Measurements from ENCODE around the gene ZSCAN2. TPM values are rescaled to one million over a fixed set of nuclear protein-coding genes. Genes with fewer than 3 reads are reported as not detected.

Gene ZSCAN2
- total RNA-seq, 1 donor = 5.2 TPM

GRCh38 chr15:84611631-84612030 lies 10.8 kb downstream of the ZSCAN2 start:
- TF ChIP-seq, protein P1, sequence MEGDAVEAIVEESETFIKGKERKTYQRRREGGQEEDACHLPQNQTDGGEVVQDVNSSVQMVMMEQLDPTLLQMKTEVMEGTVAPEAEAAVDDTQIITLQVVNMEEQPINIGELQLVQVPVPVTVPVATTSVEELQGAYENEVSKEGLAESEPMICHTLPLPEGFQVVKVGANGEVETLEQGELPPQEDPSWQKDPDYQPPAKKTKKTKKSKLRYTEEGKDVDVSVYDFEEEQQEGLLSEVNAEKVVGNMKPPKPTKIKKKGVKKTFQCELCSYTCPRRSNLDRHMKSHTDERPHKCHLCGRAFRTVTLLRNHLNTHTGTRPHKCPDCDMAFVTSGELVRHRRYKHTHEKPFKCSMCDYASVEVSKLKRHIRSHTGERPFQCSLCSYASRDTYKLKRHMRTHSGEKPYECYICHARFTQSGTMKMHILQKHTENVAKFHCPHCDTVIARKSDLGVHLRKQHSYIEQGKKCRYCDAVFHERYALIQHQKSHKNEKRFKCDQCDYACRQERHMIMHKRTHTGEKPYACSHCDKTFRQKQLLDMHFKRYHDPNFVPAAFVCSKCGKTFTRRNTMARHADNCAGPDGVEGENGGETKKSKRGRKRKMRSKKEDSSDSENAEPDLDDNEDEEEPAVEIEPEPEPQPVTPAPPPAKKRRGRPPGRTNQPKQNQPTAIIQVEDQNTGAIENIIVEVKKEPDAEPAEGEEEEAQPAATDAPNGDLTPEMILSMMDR (IDR thresholded peaks at IDR 0.05; ENCODE audit: insufficient read depth, low read length) = no peak
- DNase-seq (ENCODE audit: low read depth) = peak; percentile 40

GRCh38 chr15:84616235-84616634 lies 15.4 kb downstream of the ZSCAN2 start:
- DNase-seq (ENCODE audit: low read depth) = no peak
- TF ChIP-seq, protein P1 (IDR thresholded peaks at IDR 0.05; ENCODE audit: insufficient read depth, low read length) = no peak
- H3K4me3 ChIP-seq (ENCODE audit: low read depth, low read length) = no peak overlapping the region

More at GRCh38 chr15:84611631-84612030, 10.8 kb downstream of the ZSCAN2 start:
- H3K4me3 ChIP-seq (ENCODE audit: low read depth, low read length) = no peak overlapping the region

DNA sequence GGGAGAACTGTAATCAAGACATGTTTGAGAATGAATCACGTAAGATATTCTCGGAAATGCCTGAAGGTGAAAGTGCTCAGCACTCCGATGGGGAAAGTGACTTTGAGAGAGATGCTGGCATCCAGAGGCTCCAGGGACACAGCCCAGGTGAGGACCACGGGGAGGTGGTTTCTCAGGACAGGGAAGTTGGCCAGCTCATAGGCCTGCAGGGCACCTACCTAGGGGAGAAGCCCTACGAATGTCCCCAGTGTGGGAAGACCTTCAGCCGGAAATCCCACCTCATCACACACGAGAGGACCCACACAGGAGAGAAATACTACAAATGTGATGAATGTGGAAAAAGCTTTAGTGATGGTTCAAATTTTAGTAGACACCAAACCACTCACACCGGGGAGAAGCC lies 19.8 kb downstream of the ZSCAN2 start:
- DNase-seq (ENCODE audit: low read depth) = no peak
- TF ChIP-seq, protein P1 (IDR thresholded peaks at IDR 0.05; ENCODE audit: insufficient read depth, low read length) = no peak
- H3K4me3 ChIP-seq (ENCODE audit: low read depth, low read length) = no peak overlapping the region

- TF ChIP-seq, protein P1 (IDR thresholded peaks at IDR 0.05; ENCODE audit: insufficient read depth, low read length) = no peak
- no peak for DNase-seq (ENCODE audit: low read depth)
- H3K4me3 ChIP-seq (ENCODE audit: low read depth, low read length) = no peak overlapping the region
These were observed 20.7 kb downstream of the ZSCAN2 start for GRCh38 chr15:84621358-84621979.

GRCh38 chr15:84624359-84624758 lies 23.6 kb downstream of the ZSCAN2 start:
- no peak overlapping the region for H3K4me3 ChIP-seq (ENCODE audit: low read depth, low read length)
- no peak for DNase-seq (ENCODE audit: low read depth)
- TF ChIP-seq, protein P1 (IDR thresholded peaks at IDR 0.05; ENCODE audit: insufficient read depth, low read length) = no peak

- TF ChIP-seq, protein P1 (IDR thresholded peaks at IDR 0.05; ENCODE audit: insufficient read depth, low read length) = no peak
- no peak for DNase-seq (ENCODE audit: low read depth)
- no peak overlapping the region for H3K4me3 ChIP-seq (ENCODE audit: low read depth, low read length)
These were observed 24.3 kb downstream of the ZSCAN2 start for GRCh38 chr15:84625123-84625522.

GRCh38 chr15:84629033-84629432 lies 28.2 kb downstream of the ZSCAN2 start:
- TF ChIP-seq, protein P1 (IDR thresholded peaks at IDR 0.05; ENCODE audit: insufficient read depth, low read length) = no peak
- H3K4me3 ChIP-seq (ENCODE audit: low read depth, low read length) = no peak overlapping the region
- DNase-seq (ENCODE audit: low read depth) = no peak

Measured in fibroblast of the aortic adventitia (primary cell).